ENCODE results near the gene CAMK2B. TPM values are rescaled to one million over a fixed set of nuclear protein-coding genes. Genes with fewer than 3 reads are reported as not detected.

Gene CAMK2B
- total and polyA plus RNA-seq, 2 of the 13 experiments (the other 11 are each of a cell fraction or from before 2014, with no cell fraction given), result 0.27 to 0.48 TPM

- TF ChIP-seq ZEB1 (IDR thresholded peaks at IDR 0.05; ENCODE audit: insufficient replicate concordance, low read depth) (no peak), ZNF567 (CRISPR knock-in tag; IDR thresholded peaks at IDR 0.05; ENCODE audit: borderline replicate concordance) (no peak)
Observed at GRCh38 chr7:44279731-44280505, 45.5 kb downstream of the CAMK2B start (continued).

- WGBS (ENCODE audit: low lambda C conversion rate), result 10% methylated on average over 5 of the region's 6 CpGs
- peaks cover 9% of the 10 kb centered on the region; the same call in 1 of the 2 replicates for H3K4me1 ChIP-seq (ENCODE audit: insufficient read depth, low read length)
- CTCF ChIA-PET (ENCODE audit: low intra/inter-chr PET ratio, low total read pairs), result no interaction called here
- no peak overlapping the region for H3K27ac ChIP-seq (ENCODE audit: extremely low read length, insufficient read depth, low read length)
- intact Hi-C loops (cut with micrococcal nuclease; ENCODE audit: unreplicated experiment), result no loop called here
- POLR2A ChIA-PET, result no interaction called here
- DNase-seq (ENCODE audit: low spot score) (no peak), FAIRE-seq (no peak), ATAC-seq (no peak)
- no peaks in the 10 kb centered on the region for H3K79me2 ChIP-seq (ENCODE audit: insufficient read depth, low read length)
- H3K36me3 ChIP-seq (replicated peaks in 1 of 2; ENCODE audit: control insufficient read depth in 1 of 2, insufficient read depth in 2 of 2, low read length in 2 of 2), result no peaks in the 10 kb centered on the region
- no peak overlapping the region for H3K4me2 ChIP-seq (ENCODE audit: low read depth, low read length)
- no peak overlapping the region for H2AFZ ChIP-seq (ENCODE audit: low read length)
- no peaks in the 10 kb centered on the region for H3K9me3 ChIP-seq (ENCODE audit: low read length)
- H4K20me1 ChIP-seq (ENCODE audit: insufficient read depth, low read length), result peaks cover 3% of the 10 kb centered on the region; the same call in 1 of the 2 replicates
- in situ Hi-C loops (cut with HindIII; ENCODE audit: extremely low pct_ligation_motif_present, low pct_unique_long_range_greater_than_20kb), result no loop called here
- H3K9ac ChIP-seq (ENCODE audit: insufficient read depth, low read depth, low read length), result no peak overlapping the region
- peaks cover 12 to 64% of the 10 kb centered on the region in 2 experiments; a peak in 4 of 5 replicates for H3K27me3 ChIP-seq (ENCODE audit: control insufficient read depth in 1 of 2, insufficient read depth in 2 of 2, low read length in 2 of 2)
- TF ChIP-seq KLF16 (CRISPR knock-in tag; IDR thresholded peaks at IDR 0.05) (no peak), ZNF552 (CRISPR knock-in tag; IDR thresholded peaks at IDR 0.05; ENCODE audit: borderline replicate concordance) (no peak), BATF2 (CRISPR knock-in tag; IDR thresholded peaks at IDR 0.05) (no peak), ZNF746 (CRISPR knock-in tag; IDR thresholded peaks at IDR 0.05) (no peak), ZNF567 (CRISPR knock-in tag; IDR thresholded peaks at IDR 0.05; ENCODE audit: borderline replicate concordance) (no peak), ZNF704 (CRISPR knock-in tag; IDR thresholded peaks at IDR 0.05; ENCODE audit: borderline replicate concordance) (no peak)
- no TSS peak for BruUV-seq (replicated peaks)
- H3K4me3 ChIP-seq (replicated peaks in 1 of 3; ENCODE audit: insufficient read depth in 1 of 3, low read depth in 2 of 3, low read length in 3 of 3), result no peak overlapping the region
Observed at GRCh38 chr7:44279286-44279685, 46.1 kb downstream of the CAMK2B start.
